ENCODE data around the gene PRRG2.

The PRRG2 gene

DNA sequence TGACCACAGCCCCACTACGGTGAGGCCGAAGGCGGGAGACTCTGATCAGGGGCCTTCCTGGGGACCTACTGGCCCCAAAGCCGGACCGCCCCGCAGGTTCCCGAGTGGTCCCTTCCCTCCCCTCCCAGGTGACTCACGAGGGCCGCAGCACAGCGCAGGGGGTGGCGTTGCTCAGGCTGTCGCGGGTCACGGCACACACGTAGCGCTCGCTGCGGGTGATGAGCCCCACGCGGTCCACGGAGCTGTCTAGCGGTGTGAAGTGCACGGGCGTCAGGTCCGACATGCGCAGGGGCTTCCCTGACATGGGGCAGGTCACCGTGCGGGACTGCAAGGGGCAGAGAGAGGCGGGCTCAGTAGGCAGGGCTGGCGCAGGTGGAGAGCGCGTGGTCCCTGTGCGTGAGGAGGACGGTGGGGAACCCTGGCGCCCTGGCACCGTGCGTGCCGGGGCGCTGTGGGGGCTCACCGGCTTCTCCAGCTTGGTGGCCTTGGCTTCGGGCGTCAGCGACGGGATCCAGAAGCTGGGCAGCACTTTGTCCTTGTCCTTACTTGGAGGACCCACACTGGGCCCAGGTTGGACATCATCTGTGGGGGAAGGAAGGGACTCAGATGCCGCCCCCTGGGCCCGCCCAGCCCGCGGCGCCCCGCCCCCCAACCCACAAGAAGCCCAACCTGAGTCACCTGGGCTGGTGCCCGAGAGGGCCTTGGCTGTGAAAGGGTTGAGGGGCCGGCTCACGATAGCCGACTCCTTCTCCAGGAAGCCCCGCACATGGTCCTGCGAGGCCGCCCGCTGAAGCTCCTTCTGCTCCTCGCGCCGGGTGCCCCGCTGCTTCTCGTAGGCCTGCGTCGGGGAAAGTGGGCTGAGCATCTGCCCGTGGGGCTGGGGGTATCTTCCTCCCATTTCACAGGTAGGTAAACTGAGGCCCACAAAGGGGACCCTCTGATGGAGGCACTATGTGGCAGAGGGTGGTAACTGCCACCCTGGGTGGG lies 24.4 kb upstream of the PRRG2 start:
- DNase-seq = peak; percentile 36

DNA sequence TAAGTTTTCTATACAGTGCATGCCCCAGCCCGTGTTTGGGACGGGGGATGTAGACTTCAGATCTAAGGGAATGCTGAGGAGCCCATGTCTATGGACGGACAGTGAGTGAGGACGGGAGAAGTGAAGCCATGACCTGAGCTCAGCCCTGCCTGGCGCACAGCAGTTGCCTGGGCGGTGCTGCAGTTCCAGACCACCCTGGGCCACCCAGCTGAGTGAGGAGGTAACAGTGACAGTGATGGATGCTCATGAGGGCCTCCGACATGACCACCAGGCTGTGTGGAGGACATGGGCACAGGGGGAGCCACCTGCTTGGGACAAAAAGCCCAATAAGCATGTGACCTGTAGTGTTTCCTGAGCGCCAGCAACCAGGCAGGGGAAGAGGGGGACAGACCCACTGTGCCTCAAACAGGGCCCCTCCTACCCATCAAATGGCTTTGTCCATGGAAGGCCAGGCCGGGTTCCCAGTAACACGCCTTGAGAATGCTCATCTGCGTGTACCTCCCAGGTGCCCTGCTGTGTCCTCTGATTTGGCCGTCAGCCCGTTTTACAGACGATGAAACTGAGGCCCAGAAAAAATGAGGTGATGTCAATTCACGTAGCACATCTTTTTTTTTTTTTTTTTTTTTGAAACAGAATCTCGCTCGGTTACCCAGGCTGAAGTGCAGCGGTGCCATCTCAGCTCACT lies 23.3 kb upstream of the PRRG2 start:
- no peak for DNase-seq

DNA sequence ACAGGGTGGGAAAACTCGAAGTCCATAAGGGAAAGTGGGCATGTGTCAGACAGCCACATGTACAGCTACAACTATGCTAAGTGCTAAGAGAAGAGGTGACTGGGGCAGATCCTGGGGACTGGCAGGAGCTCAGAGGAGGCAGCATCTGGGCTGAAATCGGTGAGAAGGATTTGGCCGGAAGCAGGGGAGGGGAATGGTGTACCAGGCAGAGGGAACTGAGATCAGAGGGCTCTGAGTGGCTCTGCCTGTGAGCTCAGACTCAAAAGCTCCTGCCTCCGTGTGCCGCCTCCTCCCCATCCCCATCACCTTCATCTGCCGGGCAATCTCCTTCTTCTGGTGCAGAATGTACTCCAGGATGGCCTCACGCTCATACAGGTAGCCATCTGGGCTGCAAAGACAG lies 22.5 kb upstream of the PRRG2 start:
- DNase-seq = no peak

DNA sequence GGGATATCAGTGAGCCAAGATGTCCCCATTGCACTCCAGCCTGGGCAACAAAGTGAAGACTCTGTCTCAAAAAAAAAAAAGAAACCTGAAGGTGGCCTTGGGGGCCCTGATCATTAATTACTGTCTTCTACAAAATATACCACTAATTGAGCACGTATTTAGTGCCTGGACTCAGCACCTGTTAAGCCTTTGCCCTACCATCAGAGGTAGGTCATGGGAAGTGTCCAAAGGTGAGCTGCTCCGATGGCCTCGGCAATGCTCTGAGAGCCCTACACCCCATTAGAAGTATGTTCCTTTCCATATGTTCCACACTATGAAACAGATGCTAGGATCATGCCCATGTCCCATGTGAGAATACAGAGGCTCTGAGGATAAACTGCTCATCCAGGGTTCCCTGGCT lies 21.7 kb upstream of the PRRG2 start:
- DNase-seq = no peak

DNA sequence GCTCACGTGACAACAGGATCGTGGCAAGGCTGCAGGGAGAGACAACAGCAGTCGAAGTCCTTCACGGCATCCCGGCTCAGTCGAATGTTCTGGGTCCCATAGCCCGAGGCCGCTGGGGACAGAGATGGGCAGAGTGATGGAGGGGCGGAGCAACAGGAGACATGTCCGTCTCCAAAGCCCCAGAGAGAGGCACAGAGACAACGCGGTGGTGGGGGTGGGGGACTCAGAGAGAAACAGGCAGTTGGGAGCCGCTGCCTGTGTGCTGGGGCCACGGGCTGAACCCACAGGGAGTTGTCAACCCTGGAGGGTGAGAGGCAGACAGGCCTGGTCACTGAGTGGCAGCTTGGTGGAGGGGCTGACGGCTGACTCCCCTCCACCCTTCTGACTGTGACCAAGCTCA lies 21.2 kb upstream of the PRRG2 start:
- DNase-seq = no peak

DNA sequence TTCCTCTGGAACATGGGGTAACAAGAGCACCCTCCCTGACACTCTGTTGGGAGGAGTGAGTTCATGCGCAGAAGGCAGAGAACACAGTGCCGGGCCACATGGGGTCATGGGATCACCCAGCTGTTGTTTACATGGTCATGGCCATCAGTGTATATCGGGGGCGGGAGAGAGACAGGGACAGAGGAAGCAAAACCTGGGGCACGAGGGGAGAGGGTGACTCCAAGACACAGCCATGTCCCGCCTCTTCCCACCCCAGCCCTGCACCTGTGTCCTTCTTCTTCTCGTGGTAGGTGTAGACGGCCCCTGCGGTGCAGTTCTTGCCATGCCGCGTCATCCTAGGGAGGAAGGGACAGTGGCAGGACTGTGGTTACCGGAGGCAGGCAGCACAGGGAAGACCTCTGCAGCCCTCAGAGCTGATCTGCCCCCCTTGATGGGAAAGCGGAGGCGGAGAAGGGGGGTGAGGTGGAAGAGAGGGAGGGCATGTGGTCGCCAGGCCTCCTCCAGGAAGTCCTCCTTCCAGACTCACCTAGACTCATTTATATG lies 20.7 kb upstream of the PRRG2 start:
- DNase-seq = no peak

DNA sequence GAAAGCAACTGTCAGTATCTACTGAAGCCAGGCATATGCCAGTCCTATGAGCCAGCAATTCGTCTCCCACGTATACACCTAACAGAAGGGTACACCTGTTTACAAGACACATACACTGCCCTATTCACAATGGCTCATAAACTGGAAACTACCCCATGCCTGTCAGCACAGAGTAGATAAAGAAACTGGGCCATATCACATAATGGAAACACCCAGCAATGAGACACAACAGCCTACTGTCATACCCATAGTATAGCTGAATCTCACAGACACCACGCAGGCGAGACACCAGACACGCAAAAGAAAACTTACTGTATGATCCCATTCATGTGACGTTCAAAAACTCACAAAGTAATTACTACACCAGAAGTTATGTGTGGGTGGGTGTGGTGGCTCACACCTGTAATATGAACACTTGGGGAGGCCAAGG lies 16.5 kb upstream of the PRRG2 start:
- no peak for DNase-seq

DNA sequence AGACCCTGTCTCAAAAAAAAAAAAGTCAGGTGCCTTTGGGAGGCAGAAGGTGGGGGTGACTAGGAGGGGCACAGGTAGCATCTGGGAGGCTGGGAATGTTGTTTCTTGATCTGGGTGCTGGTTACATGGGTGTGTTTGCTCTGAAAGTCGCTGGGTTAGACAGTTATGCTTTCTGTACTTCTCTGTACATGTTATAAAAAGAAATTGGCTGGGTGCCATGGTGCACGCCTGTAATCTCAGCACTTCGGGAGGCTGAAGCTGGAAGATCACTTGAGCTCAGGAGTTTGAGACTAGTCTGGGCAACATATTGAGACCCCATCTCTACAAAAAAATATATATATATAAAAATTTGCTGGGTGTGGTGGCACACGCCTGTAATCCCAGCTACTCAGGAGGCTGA lies 15.9 kb upstream of the PRRG2 start:
- no peak for DNase-seq

DNA sequence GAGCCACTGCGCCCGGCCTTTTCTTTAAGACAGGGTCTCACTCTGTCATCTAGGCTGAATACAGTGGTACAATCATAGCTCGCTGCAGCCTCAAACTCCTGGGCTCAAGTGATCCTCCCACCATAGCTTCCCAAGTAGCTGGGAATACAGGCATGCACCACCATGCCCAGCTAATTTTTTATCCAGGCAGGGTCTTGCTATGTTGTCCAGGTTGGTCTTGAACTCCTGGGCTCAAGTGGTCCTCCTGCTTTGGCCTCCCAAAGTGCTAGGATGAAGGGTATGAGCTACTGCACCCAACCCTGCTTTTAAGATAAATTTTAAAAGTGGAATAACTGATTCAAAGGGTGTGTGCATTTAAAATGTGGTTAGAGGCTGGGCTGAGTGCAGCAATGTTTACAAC lies 14.8 kb upstream of the PRRG2 start:
- DNase-seq = no peak

DNA sequence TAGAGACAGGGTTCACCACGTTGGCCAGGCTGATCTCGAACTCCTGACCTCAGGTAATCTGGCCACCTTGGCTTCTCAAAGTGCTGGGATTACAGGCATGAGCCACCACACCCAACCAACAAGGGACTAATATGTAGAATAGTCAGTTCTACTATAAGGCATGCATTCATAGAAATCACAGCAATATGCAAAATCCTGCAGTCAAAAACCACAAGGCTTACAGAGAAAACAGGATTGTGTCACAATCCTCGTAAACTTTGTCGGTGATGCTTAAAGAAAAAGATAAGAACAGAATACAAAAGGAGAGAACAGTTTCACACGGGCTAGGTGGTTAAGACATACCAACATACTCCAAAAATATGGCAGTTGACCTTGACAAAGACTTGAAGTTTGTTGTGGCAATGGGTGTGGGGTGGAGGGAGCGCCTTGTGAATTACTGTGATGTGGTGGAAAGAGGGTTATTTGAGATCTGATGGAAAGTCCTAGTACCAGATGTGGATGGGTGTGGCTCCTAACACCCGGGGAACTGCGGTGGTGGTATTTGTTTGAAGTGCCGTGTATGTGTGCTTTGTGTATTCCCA lies 13.2 kb upstream of the PRRG2 start:
- no peak for DNase-seq

DNA sequence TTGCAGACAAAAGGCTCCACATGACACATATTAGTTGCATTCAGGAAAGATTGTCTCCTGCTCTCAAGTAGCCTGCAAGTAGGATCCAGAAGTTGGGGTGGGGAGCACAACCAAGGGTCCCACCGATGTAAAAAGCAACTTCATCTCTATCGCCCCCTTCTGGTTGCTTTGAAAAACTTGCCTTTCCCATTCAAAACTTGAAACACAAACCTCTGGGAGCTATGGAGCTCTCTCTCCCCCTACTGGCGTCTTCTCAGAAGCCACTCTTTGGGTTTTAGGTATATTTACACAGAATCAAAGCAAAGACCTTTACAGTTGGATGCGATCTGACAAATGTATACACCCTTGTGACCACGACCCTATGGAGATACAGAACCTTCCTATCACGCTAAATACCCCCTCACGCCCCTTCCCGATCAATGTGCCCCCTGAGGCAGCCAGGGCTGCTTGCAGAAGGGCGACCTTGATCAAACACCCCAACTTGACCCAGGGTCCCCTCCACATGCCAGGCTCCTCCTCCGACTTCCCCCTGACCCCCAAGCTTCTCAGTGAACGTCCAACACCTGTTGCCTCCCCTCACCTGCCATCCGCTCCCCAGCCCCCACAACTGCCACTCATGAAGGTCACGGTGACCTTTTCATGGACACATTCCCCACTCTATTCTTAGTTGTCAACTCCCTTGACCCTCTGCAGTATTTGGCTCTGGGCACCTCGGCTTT lies 10.8 kb upstream of the PRRG2 start:
- DNase-seq = no peak

DNA sequence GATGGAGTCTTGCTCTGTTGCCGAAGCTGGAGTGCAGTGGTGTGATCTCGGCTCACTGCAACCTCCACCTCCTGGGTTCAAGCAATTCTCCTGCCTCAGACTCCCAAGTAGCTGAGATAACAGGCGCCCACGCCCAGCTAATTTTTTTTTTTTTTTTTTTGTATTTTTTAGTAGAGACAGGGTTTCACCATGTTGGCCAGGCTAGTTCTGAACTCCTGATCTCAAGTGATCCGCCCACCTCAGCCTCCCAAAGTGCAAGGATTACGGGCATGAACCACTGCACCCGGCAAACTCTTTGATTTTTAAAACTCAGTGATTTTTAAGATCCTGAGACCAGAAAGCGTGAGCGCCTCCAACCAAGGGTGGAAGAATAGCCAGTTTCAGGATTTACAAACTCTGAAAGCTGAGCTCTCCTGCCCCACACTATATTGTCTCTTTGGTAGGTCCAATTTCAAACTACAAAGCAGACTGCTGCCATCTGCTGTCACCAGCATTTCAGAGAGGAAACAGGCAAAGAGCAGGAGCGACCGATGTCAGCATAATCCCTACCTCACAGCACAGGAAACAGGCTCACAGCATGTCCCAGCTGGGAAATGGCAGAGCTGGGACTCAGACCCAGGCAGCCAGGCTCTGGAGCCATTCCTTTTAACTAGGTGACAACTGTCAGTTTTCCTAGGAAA lies 10.0 kb upstream of the PRRG2 start:
- DNase-seq = no peak

DNA sequence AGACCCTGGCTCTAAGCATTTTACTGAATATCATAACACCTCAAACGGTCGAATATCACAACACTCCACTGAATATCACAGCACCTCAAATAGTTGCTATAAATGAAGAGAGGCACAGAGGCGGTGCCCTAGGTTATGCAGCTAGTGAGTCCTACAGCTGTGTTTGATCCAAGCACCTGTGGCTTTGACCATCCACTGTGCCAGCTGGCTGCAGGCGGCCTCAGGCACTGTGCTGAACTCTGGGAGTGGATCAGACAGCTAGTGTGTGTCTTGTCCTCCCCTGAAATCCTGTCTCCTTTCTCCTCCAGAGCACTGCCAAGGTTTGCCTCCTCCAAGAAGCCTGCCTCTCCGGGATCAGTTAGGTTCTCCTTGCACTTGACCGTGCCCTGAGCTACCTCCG lies 8.1 kb upstream of the PRRG2 start:
- DNase-seq = no peak

DNA sequence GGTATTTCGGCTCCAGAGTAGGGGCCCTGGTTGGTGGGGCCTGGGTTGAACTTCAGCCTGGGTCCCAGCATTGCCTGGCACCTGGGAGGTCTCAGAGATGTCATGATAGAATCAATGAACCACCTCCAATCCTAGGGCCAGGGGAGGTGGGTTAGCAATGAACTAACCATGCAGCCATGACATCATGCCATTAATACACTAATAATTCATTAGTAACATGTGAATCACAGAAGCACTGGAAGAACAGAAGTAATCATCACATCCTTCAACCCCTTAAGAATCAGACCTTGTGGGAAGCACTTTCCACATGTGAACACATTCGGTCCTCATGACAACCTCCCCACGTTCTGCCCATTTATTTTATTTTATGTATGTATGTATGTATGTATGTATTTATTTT lies 7.7 kb upstream of the PRRG2 start:
- DNase-seq = no peak

DNA sequence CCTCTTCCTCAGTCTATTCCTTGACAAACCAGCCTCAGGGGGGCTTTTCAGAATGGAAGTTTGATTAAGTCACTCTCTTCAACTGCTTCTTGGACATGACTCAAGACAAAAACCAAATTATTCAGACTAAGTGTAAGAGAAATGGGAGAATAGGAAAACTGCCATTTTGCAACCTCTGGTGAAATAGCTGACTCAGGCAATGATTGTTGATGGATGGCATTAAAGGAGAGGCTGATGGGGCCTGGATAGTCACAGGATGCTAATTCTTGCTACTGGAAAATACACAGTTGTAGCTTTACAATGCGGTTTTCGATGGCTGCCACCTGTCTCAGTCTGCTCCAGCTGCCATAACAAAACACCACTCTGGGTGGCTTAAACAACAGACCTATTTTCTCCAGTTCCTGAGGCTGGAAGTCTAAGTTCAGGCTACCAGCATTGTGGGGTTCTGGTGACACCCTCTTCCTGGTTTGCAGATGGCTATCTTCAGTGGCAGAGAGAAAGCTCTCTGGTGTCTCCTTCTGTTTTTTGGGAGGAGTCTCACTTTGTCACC lies 6.8 kb upstream of the PRRG2 start:
- no peak for DNase-seq

DNA sequence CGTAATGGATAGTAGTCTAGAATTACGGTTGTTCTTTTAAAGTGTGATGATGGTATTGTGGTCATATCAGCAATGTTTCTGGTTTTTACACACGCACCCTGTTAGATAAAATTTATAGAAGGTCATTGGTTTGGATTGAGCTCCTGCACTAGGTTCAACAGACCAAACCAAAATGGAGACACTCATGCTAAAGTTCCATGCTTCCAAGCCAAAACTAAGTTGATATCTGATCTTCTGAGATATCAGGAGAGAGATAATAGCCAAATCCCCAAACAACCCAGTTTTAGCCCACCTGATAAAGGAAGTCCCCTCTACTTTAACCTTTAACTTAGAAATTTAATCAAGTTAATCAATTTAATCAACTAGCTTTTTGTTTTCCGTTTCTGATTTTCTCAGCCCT lies 1.9 kb upstream of the PRRG2 start:
- DNase-seq = no peak

DNA sequence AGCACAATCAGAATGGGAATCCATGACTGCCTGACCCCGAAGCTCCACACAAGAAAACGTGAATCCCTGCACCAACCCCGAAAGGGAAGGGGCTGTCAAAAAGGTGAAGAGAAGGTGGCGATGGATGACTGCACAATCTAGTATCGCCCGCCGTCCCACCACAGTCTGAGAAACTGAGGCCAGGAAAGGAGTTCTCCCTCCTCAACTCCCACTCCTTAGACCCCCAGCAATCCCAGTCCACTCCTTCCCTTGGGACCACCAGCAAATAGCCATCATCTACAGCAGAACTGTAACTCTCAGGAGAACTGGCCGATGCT lies 1.2 kb upstream of the PRRG2 start:
- no peak for DNase-seq

DNA sequence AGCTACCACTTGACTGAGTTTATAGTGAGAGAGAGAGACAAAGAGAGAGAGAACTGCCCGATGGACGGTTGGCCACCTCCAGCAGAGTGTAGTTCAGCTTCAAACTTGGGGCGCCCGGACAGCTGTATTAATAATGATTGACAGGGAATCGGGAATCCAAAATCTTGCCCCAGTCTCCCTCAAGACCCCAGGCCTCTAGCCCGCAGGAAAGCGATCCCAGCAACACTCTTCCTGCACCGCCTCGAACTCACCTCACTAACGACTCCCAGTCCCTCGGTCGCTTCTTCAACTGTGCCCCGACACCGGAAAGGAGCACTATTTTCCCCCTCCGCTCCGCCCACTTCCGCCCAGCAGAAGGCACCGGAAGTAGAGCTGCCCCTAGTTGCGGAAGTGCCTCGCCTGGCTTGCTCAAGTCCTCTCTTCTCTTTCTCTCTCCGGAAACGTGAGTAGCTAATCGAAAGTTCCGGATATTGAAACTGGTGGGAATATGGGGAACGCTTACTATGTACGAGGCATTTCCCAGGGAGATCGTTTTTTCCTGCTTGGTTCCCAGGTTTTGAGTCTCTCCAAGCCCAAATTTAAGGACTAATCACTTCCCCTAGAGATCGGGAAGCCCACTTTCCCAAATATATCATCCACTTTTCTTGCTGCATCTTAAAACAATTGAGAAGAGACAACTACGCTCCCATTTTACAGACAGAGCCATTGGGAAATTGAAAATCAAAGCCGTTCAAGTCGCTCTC lies 681 bp upstream of the PRRG2 start, which contains the start of gene NOSIP:
NOSIP (minus strand) TSS at position 293 of the 743 bp plus-strand sequence. CDS start 19,865 bp downstream, outside the sequence.
- DNase-seq = peak; percentile 80

DNA sequence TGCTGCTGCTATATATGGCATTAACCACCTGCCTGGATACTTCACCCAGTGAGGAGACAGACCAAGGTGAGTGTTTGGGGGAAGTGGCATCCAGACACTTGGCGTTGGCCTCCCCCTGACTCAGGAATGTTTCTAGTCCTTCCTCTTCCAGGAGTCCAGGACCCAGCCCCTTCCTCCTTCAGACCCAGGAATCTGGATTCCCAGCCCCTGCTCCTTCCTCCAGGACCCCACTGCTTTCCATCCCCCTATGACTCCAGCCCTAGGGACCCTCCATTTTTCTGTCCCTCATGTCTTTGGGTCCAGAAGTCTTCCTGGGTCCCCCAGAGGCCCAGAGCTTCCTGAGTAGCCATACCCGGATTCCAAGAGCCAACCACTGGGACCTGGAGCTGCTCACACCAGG lies 2.1 kb downstream of the PRRG2 start:
- DNase-seq = no peak

DNA sequence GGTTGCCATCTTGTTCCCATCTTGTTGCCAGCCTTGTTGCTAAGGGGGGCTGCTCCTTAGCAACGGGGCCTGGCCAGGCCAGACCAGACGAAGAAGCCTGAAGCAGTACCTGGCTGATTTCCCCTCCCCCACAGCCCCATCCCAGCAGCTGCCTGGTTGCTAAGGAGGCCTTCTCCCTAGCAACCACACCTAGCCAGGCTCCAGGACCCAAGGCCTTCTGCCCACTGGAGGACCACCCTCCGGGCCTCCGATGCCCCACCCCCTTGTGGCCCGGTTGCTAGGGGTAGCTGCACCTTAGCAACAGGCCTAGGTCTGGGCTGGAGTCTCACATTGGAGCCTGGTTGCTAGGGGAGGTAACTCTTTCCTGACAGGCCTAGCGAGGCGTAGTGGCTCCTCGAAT lies 3.9 kb downstream of the PRRG2 start:
- DNase-seq = no peak

DNA sequence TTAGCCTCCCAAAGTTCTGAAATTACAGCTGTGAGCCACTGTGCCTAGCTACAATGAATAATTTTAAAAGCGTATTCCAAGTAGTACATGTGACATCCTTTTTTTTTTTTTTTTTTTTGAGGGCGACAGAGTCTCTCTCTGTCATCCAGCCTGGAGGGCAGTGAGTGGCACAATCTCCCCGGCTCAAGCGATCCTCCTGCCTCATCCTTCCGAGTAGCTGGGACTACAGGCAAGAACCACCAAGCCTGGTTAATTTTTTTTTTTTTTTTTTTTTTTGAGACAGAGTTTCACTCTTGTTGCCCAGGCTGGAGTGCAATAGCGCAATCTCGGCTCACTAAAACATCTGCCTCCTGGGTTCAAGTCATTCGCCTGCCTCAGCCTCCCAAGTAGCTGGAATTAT lies 6.1 kb downstream of the PRRG2 start:
- no peak for DNase-seq

Measured in right kidney (tissue), 1 donor.